Loucy (cell line): ENCODE data around the gene SLC22A4.

ENCODE experiments used
- H2AFZ ChIP-seq: fragments of 200-600 bp; sonication (generic); 2 replicates; pipeline ENCODE4 v1.6.0; 2016; ENCODE audit warnings: antibody characterized with exemption, mild to moderate bottlenecking, low read length, moderate library complexity
- H3F3A ChIP-seq: fragments of 200-600 bp; 2 replicates; pipeline ENCODE4 v1.6.0; 2016; ENCODE audit warnings: antibody characterized with exemption, low read depth, mild to moderate bottlenecking
- H3K27me3 ChIP-seq: fragments of 200-600 bp; sonication (generic); 2 replicates; pipeline ENCODE4 v1.6.1; 2014; ENCODE audit warnings: low read length, mild to moderate bottlenecking; ENCODE audit not compliant: insufficient read depth, poor library complexity, severe bottlenecking
- H3K36me3 ChIP-seq: fragments of 200-600 bp; sonication (generic); 2 replicates; pipeline ENCODE4 v1.6.1; 2016; ENCODE audit warnings: low read length; ENCODE audit not compliant: insufficient read depth
- H3K4me1 ChIP-seq: fragments of 200-600 bp; sonication (generic); 2 replicates; pipeline ENCODE4 v1.5.1; 2014; ENCODE audit warnings: low read length, mild to moderate bottlenecking; ENCODE audit not compliant: insufficient read depth, poor library complexity, severe bottlenecking
- H3K4me2 ChIP-seq: fragments of 200-600 bp; sonication (generic); 2 replicates; pipeline ENCODE4 v1.6.0; 2014; ENCODE audit warnings: antibody characterized with exemption, low read length, low read depth, mild to moderate bottlenecking; ENCODE audit not compliant: poor library complexity, severe bottlenecking
- H3K4me3 ChIP-seq: fragments of 200-600 bp; sonication (generic); 2 replicates; pipeline ENCODE4 v1.5.1; 2014; ENCODE audit warnings: low read length, mild to moderate bottlenecking, mixed read lengths; ENCODE audit not compliant: poor library complexity, severe bottlenecking
- H3K79me2 ChIP-seq: fragments of 200-600 bp; sonication (generic); 2 replicates; pipeline ENCODE4 v1.6.1; 2014; ENCODE audit warnings: low read length; ENCODE audit not compliant: insufficient read depth
- H3K9ac ChIP-seq: fragments of 200-600 bp; sonication (generic); 2 replicates; pipeline ENCODE4 v1.6.0; 2014; ENCODE audit warnings: mild to moderate bottlenecking, low read depth, low read length, moderate library complexity; ENCODE audit not compliant: poor library complexity, severe bottlenecking
- H3K9me2 ChIP-seq: fragments of 200-600 bp; sonication (generic); replicated peaks from 2 replicates; pipeline ENCODE4 v1.6.1; 2016; ENCODE audit warnings: low read depth, low read length, mixed read lengths
- H3K9me3 ChIP-seq: fragments of 200-600 bp; sonication (generic); 2 replicates; pipeline ENCODE4 v1.6.1; 2014; ENCODE audit warnings: mild to moderate bottlenecking, antibody characterized with exemption, low read length, low read depth; ENCODE audit not compliant: insufficient read depth
- H4K20me1 ChIP-seq: fragments of 200-600 bp; sonication (generic); 2 replicates; pipeline ENCODE4 v1.6.0; 2014; ENCODE audit warnings: antibody characterized with exemption, low read length, mild to moderate bottlenecking; ENCODE audit not compliant: insufficient read depth, poor library complexity, severe bottlenecking
- CTCF ChIP-seq: fragments of 200-600 bp; sonication (generic); conservative IDR thresholded peaks from 2 replicates; pipeline ENCODE4 v1.5.1; 2014; ENCODE audit warnings: mild to moderate bottlenecking, antibody characterized with exemption, low read length
- EZH2phosphoT487 ChIP-seq: fragments of 200-600 bp; IDR thresholded peaks from 2 replicates; pipeline ENCODE4 v1.6.1; 2018; ENCODE audit warnings: antibody characterized with exemption, mild to moderate bottlenecking, moderate library complexity, borderline replicate concordance

The SLC22A4 gene

DNA sequence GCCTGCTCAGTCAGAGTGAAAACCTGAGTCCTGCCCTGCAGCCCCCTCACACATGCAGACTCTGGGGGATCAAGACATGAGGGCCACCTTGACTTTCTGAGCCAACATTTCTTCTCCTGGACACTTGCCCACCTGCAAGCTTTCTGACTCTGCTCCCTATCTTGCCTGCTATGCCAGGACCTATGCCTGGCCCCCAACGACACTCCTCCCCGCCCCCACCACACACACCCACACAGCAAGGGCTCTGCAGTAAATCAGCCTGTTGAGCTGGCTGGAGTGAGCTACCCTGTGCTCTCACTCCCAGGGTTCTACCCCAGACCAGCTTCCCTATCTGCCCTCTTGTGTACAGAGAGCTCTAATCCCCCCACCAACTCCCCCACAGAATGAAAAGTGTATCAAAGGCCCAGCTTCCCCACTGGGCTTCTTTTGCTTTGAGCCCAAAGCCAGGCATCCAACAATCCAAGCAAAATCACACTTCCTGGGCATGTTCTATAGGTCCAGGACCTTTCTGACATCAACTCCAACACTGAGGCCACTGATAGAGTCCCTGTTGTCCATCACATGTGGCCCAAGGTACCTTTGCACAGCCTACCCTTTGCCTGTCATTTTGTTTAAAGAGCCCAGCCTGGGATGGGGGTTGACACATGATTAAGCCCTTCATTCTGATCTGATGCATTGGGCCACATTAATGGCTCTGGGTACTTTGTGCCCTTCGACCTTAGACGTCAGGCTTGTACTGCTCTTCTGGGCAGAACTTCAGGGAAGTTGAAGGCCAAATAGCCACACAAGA lies 29.5 kb upstream of the SLC22A4 start:
- Histone ChIP-seq H3K36me3 (no peaks in the 10 kb centered on the region), H3K4me3 (no peak overlapping the region), H4K20me1 (no peaks in the 10 kb centered on the region), H3K4me2 (no peak overlapping the region), H2AFZ (no peak overlapping the region), H3K9me2 (no peaks in the 10 kb centered on the region), H3F3A (no peaks in the 10 kb centered on the region), H3K9me3 (no peaks in the 10 kb centered on the region), H3K9ac (no peak overlapping the region), H3K27me3 (no peaks in the 10 kb centered on the region), H3K4me1 (peaks cover 17% of the 10 kb centered on the region), H3K79me2 (no peaks in the 10 kb centered on the region)
- no peak for TF ChIP-seq EZH2phosphoT487

GRCh38 chr5:132265336-132266030 lies 28.7 kb upstream of the SLC22A4 start:
- Histone ChIP-seq H4K20me1 (no peaks in the 10 kb centered on the region), H3K9me2 (no peaks in the 10 kb centered on the region), H3K9me3 (no peaks in the 10 kb centered on the region), H3K79me2 (no peaks in the 10 kb centered on the region), H3K4me1 (peaks cover 17% of the 10 kb centered on the region), H3K36me3 (no peaks in the 10 kb centered on the region), H3K4me3 (no peak overlapping the region), H3K4me2 (no peak overlapping the region), H3K9ac (no peak overlapping the region), H2AFZ (no peak overlapping the region), H3F3A (no peaks in the 10 kb centered on the region), H3K27me3 (no peaks in the 10 kb centered on the region)
- no peak for TF ChIP-seq EZH2phosphoT487
- TF ChIP-seq CTCF = no peak

DNA sequence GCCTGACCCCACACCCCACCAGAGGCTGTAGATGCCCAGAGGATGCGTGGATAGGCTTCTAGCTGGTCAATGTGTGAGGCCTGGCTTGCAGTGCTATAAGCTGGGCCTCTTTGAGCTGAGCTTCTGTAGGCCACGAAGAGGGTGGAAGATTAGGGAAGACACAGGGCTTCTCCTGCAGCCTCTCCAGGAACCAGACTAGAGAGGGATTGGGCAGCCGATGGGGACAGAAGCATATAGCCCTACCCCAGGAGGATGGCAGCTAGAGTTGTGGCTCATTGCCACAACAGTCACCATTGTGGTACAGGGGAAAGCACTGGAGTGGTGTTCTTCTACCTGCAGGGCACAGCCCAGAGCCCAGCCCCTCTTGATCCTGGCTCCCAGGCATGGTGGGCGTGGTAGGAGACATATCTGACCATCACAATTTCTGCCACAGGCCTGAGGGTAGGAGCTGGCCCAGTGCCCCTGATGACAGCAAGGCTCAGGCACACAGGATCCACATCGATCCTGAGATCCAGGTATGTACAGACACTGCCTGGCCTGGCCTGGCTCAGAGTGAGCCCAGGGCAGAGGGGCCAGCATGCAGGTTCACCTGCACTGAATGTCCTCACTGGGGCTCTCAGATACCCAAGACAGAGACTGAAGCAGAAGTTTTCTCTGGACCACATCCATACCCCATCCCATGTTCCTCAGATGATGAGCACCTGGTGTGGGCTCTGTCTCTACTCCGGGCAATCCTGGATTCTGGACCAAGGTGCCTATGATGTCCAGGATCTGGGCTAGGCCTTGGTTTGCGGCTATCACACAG lies 28.0 kb upstream of the SLC22A4 start:
- Histone ChIP-seq H3K4me1 (peaks cover 16% of the 10 kb centered on the region), H3K79me2 (no peaks in the 10 kb centered on the region), H2AFZ (no peak overlapping the region), H3K4me3 (no peak overlapping the region), H4K20me1 (no peaks in the 10 kb centered on the region), H3K36me3 (no peaks in the 10 kb centered on the region), H3K9me3 (no peaks in the 10 kb centered on the region), H3K27me3 (no peaks in the 10 kb centered on the region), H3K9me2 (no peaks in the 10 kb centered on the region), H3F3A (no peaks in the 10 kb centered on the region), H3K4me2 (no peak overlapping the region), H3K9ac (no peak overlapping the region)
- TF ChIP-seq CTCF (no peak), EZH2phosphoT487 (no peak)
